Activated CD4-positive, CD25-positive, alpha-beta regulatory T cell (primary cell): ENCODE measurements around the gene ITLN1.
"Not testable (repeated sequence)": the region's sequence is repeated elsewhere in the genome, so short reads cannot be mapped to it uniquely, and the experiment has no call there.

Experiments
- DNase-seq, 4 experiments: peaks; one replicate each; lab custom pipeline; 2025; lab: John Stamatoyannopoulos, UW

The ITLN1 gene

GRCh38 chr1:160883581-160884513, 1.1 kb downstream of the ITLN1 start:
- DNase-seq: no peak

GRCh38 chr1:160882582-160882981, 2.4 kb downstream of the ITLN1 start:
- DNase-seq: no peak

GRCh38 chr1:160881264-160881663, 3.7 kb downstream of the ITLN1 start:
- DNase-seq: not testable (repeated sequence)

- no peak for DNase-seq
These were observed 4.8 kb downstream of the ITLN1 start for GRCh38 chr1:160880216-160880615.

- DNase-seq: no peak
These were observed 5.9 kb downstream of the ITLN1 start for GRCh38 chr1:160879056-160879455.

GRCh38 chr1:160877221-160877620, 7.8 kb downstream of the ITLN1 start:
- DNase-seq: no peak

- no peak for DNase-seq
These were observed 8.7 kb downstream of the ITLN1 start for GRCh38 chr1:160876311-160876710.

- not testable (repeated sequence) for DNase-seq
These were observed 9.4 kb downstream of the ITLN1 start for GRCh38 chr1:160875591-160875990.

- DNase-seq: no peak
These were observed 10.0 kb downstream of the ITLN1 start for GRCh38 chr1:160874935-160875334.

- DNase-seq: no peak
These were observed 16.8 kb downstream of the ITLN1 start for GRCh38 chr1:160868141-160868540.

- DNase-seq: not testable (repeated sequence)
These were observed 17.3 kb downstream of the ITLN1 start for GRCh38 chr1:160867651-160868050.

GRCh38 chr1:160866695-160867260, 18.2 kb downstream of the ITLN1 start:
- DNase-seq: no peak

- DNase-seq: no peak
These were observed 18.8 kb downstream of the ITLN1 start for GRCh38 chr1:160866001-160866694.

- no peak for DNase-seq
These were observed 19.6 kb downstream of the ITLN1 start for GRCh38 chr1:160865337-160865736.

- DNase-seq: no peak
These were observed 20.8 kb downstream of the ITLN1 start for GRCh38 chr1:160864173-160864572.

GRCh38 chr1:160863774-160864131, 21.2 kb downstream of the ITLN1 start:
- no peak for DNase-seq

- DNase-seq: no peak
These were observed 21.8 kb downstream of the ITLN1 start for GRCh38 chr1:160863061-160863773.

GRCh38 chr1:160862203-160863060, 22.5 kb downstream of the ITLN1 start, which contains the start of gene CD244:
TSS of gene CD244 (minus strand) at chr1:160862887. CDS start at chr1:160862677, 210 bp downstream.
- no peak for DNase-seq

- DNase-seq: no peak
These were observed 24.0 kb downstream of the ITLN1 start for GRCh38 chr1:160860840-160861505.

- DNase-seq: no peak
These were observed 25.8 kb downstream of the ITLN1 start for GRCh38 chr1:160859166-160859565.

- DNase-seq: no peak
These were observed 26.5 kb downstream of the ITLN1 start for GRCh38 chr1:160858507-160858906.
